Central memory CD4-positive, alpha-beta T cell (primary cell): ENCODE measurements around the gene C3orf20.
"Not testable (repeated sequence)": the region's sequence is repeated elsewhere in the genome, so short reads cannot be mapped to it uniquely, and the experiment has no call there.

Experiments
- DNase-seq: peaks from one replicate; pipeline ENCODE4 v3.0.0; 2022

The C3orf20 gene

DNA sequence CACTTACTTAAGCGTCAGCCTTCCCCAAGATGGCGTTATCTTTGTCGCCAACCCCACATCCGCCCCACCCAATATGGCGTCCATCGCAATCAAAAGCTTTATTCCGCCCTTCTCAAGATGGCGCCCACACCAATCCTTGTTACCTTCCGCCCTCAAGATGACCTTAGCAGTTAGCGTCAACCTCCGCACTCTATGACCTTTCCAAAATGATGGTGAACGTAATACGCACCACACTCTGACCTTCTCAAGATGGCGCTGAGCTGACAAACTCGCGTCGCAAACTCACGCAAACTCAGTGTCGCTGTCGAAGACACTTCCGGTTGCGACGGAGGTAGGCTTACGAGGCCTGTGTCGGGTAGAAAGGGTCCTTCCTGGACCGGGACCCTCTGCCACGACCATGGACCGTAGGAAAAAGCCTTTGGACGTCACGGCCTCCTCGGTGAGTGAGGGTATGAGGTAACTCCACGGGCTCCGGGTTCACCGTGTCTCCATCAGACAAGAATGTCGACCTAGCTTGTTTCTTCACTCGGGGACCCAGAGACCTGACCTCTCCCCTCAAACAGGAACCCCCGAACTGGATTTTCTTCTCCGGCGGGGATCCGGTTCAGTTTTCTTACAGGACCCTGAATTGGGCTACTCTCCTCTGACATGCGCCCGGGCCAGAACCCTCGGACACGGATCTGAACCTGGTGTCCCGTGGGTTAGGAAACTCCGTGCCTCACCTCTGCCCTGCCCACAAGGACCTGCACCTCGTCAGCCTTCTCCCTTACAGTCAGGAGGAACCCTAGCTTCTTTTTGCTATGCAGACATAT is 23.3 kb upstream of the C3orf20 start, which contains the start of gene CCDC174:
Gene CCDC174, plus strand, starts transcription at position 323 of the 812 bp plus-strand sequence. Its CDS starts 75 bp downstream, at position 398.
- DNase-seq, result peak; percentile 98

DNA sequence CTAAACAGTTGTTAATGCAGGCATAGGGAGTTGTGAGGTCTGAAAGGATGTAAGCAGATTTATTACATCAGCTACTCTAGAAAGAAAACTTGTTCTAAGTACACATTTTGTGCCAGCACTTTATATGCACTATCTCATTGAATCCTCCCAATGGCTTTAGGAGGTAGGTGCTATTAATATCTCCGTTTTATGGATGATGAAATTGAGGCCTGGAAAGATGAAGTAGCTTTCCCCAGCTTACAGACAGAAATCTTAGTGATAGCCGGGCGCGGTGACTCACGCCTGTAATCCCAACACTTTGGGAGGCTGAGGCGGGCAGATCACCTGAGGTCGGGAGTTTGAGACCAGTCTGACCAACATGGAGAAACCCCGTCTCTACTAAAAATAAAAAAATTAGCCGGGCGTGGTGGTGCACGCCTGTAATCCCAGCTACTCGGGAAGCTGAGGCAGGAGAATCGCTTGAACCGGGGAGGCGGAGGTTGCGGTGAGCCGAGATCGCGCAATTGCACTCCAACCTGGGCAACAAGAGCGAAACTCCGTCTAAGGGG is 22.5 kb upstream of the C3orf20 start:
- not testable (repeated sequence) for DNase-seq

DNA sequence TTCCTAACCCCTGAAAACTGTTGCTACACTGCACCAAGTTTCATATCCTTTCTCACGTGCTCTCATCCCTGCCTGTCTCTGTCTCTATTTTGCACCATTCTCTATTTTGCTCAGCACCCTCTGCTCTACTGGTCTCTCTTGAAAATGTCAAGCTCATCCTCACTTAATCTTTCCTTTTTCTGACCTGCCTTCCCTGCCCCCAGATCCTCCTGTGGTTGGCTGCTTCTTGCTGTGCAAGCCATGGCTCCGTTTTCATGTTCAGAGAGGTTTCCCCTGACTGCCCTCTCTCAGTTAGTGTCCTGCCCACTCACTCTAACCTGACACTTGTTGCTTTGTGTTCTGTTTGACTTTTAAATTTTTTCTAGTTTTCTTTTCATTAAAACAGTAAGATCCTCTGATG is 17.4 kb upstream of the C3orf20 start:
- no peak for DNase-seq

DNA sequence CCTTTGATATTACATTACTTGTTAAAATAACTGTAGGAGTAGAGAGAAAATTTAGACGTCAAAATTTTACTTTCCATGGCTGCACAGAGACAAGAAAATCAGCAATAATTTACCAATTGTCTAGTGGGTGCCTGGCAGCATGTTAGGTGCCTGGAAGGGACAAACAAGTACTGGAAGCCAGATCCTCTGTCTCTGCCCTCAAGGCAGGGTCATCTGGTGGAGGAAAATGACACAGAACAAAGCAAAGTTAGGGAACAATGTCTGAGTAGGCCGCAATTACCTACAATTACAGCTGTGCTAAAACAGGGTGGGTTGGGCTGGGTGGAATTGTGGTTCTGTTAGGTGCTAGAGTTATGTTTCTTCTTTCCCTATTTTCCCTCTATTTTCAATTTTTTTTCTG is 16.0 kb upstream of the C3orf20 start:
- DNase-seq, result no peak

DNA sequence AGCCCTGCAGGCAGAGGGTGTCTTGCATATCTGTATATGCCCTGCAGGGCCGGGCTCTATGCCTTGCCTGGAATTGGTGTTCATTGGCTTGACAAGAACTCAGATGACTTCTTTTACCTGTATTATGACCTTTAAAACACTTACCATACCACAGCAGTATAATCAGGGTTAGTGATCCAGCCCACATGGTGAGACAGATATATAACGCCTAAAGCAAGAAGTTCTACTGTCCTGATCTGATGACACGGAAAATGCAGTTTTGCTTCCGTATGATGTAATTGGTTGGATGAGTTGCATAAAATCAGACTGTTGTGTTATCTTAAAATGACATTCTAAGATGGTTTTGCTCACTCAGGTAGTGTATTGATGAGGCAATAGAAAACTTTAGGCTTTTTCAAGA is 14.0 kb upstream of the C3orf20 start:
- DNase-seq, result no peak

DNA sequence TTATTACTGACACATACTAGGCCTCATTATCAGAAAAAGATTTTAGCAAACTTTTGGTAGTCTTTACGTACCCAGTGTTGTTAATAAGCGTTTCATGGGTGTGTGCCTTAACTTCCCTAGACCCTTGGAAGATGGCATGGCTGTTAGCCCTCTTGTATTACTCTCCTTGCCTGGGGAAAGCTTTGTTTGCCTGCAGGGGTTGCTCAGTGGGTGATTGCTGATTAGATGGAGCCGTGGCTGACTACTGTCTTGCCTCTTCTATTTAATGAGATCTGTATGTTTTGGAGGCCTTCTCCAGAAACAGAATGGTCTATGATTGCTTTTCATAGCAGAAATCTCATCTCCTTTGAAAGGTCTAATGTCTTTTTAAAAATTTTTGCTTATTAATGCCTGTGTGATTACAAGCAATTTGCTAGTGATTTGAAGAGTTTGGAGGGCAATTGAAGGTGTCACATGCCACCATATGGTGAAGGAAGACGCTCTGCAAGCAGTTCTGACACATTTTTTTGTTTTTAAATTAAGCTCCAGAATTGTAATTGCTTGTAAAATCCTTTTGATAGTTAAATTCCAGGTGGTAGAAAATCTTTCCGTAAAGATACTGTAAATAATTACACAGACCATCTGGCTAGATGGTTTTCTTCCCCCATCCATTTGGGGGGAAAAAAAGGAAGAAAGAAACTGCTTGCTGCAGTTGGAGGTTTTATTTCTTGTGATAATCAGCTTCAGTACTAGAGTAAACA is 11.4 kb upstream of the C3orf20 start:
- no peak for DNase-seq

DNA sequence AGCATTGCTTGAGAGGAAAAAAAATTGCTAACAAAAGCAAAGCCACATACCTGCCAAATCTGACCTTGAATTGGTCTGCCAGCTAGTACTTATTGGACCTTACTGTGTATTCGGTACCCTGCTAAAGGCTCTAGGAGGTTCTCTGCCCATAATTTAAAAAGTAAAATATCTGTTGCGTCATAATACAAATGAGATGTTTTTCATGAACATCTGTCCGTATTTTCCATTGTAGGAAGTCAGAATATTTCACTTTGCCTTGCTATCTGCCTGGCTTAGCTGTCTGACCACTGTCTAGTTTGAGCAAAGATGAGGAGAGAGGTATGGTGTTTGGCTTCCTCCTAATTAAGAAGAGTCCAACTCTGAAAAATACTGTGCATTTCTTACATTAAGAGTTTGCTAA is 10.8 kb upstream of the C3orf20 start:
- DNase-seq, result no peak

DNA sequence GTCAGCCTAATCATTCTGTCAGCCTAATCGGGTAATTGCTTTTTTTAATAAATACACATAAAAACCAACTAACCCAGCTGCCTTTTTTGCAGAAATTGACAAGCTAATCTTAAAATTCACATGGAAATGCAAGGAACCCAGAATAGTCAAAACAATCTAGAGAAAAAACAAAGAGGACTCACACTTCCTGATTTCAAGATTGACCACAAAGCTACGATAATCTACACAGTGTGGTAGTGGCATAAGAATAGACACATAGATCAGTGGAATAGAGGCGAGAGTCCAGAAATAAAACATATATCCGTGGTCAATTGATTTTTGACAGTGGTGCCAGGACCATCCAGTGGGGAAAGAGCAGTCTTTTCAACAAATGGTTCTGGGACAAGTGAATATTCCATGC is 2.4 kb upstream of the C3orf20 start:
- no peak for DNase-seq

DNA sequence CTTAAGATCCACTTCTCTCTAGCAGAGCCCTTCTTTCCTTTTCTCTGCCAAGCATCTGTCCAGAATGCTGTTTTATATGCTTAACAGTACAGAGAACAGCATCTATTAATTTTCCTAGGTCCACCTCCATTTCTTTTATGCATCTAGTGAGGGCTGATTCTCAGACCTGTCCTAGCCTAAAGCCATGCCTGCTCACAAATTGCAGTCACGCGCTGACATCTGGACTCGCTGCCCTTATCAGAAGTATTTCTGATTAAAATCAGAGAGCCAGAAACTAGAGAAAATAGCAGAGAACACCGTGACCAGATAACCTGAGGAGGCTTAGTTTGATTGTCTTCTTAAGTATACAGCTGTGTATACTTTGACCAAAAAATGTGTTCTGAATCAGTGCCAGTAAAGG is 1.9 kb downstream of the C3orf20 start:
- no peak for DNase-seq

DNA sequence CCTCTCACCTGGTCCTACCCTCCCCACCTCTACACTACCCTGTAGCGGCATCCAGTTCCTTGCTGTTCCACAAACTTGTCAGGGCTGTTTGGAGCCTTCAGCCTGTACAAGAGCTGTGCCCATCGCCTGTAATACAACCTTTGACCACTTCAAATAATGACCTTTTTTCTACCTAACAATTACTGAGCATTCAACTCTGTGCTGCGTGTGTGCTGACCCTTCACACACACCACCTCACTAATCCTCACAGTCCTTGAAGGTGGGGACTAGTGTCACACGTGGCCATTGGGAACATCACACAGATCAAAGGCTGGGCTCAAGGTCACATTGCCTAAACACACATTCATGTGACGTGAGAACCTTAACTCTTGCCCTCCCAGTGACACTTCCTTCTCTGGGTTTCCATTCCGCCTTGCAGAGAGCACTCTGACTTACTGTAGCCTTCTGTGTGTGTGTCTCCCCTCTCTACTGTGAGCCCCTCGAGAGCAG is 3.1 kb downstream of the C3orf20 start:
- no peak for DNase-seq

DNA sequence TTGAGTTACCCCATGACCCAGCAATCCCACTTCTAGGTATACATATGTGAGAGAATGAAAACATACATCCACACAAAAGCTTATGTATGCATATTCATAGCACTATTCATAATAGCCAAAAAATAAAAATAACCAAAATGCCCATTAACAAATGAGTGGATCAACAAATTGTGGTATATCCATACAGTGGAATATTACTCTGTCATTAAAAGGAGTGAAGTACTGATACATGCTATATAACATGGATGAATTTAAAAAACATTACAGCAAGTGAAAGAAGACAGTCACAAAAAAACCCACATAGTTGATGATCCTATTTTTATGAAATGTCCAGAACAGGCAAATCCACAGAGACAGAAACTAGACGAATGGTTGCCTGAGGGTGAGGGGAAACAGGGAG is 5.2 kb downstream of the C3orf20 start:
- no peak for DNase-seq

DNA sequence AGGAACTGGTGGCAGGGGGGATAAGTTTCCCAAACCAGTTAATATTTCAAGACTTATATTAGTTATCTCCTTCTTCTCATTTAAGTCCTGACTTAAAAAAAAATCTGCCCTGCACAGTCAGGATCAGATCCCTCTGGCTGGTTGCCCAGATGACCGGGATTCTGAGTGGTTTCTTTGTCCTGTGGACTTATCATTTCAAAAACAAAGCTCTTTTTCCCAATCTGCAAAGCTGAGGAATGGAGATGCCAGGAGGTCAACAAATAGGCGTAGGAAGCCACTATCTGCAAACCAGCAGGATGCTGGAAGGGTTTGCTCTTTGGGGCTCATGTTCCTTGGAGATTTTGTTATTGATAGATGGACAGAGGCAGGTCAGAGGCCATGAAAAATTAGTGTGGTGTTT is 5.8 kb downstream of the C3orf20 start:
- DNase-seq, result no peak

DNA sequence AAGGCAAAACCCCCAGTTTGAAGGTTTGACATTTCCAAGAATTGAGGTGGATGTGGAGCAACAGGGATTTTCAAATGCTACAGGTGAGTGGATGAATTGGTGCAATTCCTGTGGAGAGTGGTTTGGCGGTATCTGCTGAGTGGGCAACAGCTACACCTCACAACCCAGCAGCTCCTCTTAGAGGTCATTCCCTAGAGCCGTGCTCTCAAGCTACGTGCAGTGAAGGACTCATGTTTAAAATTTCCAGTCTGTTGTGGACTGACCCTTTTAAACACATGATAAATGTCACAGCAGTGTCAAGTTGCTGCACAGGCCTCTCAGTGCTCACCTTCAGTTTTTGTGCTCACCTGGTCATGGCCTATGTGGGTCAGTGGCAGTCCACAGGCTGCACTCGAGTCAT is 9.5 kb downstream of the C3orf20 start:
- DNase-seq, result no peak

DNA sequence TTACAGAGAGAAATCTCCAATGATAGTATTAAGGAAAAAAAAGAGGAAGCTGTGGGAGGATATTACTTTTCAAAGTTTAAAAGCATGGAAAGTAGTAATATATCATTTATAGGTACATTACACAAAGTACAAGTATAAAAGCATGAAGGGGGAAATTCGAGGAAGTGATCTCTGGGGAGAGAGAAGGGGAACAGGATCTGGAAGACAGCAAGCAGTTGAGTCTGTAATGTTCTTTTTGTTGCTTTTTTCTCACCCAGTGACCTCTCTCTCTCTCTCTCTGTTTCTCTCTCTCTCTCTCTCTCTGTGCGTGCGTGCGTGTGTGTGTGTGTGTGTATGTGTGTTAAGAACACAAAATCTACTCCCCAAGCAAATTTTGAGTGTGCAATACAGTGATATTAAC is 10.2 kb downstream of the C3orf20 start:
- DNase-seq, result no peak

DNA sequence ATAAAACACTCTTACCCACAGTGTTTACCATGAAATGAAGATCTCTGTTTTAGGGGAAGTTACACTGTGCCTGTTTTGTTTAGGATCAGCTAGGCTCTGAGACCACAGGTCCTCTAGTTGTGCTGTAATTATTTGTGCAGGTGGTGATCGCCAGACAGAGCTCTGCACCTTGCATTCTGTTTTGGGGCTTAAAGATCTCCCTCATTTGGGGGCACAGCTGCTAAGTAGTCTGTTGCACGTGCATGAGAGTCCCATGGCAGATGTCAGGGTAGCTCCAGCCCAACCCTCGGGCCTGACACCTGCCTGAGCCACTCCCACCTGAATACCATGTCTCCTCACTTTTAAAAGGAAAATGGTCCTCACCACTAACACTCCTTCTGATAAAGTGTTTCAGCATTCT is 12.4 kb downstream of the C3orf20 start:
- DNase-seq, result no peak

DNA sequence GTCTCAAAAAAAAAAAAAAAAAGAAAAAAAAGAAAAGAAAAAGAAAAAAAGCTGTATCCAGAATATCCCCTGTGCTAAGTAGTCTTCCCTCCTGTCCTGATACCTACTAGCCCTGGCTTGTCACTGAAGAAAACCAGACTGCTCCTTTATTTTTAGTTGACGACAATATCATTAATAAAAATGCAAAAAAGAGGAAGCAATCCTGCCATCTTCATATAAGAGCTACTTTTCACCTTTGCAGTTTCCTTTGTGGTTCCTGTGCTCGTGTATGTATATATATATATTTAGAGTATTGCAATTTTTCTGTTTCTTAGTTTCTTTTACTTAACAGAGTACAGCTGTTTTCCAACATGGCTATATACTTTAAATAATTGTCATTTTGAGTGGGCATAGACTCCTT is 13.6 kb downstream of the C3orf20 start:
- DNase-seq, result no peak

DNA sequence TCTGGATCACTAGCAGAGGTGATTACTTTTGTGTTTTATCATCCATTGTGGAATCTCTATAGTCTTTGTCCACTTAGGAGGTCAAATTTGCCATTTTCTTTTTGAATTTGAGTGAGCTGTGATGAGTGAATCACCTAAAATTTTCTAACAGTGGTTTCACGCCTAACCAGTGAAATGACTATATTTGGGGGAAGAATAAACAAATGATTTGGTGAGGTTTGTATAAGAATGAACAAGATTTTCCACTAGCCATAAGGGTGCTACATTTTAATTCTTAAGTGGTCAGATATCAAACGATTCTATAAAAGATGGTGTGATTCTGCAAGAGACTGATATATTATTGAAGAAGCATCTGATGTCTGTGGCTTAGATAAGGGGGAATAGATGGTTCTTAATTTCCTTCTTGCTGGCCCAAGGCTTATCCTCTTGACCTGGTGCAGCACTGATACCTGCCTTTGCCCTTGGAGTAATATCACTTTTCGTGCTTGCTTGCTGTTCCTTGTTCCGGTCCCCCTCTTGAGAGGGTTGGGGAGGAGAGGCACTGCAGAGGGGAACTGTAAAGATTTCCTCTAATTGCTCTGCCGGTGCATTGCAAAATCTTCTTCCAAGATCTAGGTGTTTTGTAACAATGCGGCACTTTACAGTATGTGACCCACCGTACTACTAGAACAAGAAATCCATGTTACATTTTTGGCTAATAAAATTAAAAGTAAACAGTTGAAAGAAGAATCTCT is 14.5 kb downstream of the C3orf20 start:
- no peak for DNase-seq

DNA sequence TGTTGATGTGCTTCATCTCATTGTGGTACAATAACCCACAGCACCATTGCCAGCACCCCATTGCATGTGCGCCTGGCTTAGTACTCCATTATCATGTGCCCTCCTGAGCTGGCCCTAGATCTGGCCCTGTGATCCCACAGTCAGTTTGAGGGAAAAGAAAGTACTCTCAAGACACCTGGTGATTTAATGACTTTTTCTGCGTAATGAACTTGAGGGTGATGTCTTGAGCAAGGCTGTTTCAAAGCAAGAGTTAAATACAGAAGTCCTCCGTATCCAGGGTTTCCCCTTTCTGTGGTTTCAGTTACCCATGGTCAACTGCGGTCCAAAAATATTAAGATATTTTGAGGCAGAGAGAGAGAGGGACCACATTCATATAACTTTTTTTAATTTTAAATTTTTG is 16.3 kb downstream of the C3orf20 start:
- DNase-seq, result no peak

DNA sequence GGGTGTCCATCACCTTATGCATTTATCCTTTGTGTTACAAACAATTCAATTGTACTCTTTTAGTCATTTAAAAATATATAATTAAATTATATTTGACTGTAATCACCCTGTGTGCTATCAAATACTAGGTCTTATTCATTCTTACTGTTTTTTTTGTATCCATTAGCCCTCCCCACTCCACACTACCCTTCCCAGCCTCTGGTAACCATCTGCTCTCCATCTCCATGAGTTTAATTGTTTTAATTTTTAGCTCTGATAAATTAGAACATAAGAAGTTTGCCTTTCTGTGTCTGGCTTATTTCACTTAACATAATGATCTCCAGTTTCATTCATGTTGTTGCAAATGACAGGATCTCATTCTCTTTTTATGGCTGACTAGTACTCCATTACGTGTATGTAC is 16.8 kb downstream of the C3orf20 start:
- no peak for DNase-seq

DNA sequence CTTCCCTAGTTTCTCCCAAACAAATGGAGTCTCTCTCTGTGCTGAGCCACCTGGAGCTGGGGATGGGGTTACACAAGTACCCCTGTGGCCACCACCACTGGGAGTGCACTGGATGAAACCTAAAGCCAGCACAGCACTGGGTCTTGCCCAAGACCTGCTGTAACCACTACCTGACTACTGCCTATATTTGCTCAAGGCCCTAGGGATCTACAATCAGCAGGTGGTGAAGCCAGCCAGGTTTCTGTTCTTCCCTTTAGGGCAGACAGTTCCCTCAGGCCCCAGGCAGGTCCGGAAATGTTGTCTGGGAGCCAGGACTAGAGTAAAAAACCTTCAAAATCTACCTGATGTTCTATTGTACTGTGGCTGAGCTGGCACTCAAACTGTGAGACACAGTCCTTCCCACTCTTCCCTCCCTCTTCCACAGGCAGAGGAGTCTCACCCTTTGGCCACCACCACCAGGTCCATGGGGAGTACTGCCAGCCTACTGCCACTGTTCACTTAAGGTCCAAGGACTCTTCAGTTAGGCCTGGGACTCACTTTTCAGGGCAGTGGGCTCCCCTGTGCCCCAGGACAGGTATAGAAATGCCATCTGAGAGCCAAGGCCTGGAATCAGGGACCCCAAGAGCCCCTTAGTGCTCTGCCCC is 23.8 kb downstream of the C3orf20 start:
- DNase-seq, result no peak

DNA sequence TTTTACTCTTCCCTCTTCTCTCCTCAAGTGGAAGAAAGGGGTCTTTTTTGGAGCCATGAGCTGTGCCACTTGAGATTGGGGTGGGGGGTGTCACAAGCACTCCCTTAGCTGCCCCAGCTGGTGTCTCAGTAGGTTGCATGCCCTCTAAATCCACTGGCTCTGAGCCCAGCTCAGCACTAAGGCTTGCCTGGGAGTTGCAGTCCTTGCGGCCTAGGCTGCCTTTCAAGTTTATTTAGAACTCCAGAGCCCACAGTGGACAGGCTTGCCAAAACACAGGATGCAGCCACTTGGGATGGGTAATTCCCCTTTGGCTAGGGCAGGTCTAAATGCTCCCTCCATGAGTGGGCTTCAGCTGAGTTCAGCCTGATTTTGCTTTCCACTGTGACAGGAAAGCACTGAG is 24.7 kb downstream of the C3orf20 start:
- no peak for DNase-seq

DNA sequence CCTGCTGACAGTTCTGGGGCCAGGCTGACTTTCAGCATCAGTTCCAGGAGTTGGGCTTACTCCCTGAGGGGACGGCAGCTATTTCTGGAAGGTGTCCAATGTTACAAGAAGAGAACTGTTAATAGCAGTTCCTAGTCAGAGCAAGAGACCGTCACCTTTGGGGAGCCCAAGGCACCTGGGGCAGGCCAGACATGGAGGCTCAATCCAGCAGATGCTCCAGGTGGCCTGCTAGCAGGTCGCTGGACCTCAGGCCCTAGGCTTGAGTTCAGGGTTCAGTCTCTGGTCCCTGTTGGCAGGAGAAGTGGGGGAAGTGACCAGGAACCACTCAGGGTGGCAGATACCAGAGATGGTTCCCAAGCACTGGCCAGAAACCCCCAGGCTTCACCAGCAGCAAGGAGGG is 25.9 kb downstream of the C3orf20 start:
- DNase-seq, result no peak

DNA sequence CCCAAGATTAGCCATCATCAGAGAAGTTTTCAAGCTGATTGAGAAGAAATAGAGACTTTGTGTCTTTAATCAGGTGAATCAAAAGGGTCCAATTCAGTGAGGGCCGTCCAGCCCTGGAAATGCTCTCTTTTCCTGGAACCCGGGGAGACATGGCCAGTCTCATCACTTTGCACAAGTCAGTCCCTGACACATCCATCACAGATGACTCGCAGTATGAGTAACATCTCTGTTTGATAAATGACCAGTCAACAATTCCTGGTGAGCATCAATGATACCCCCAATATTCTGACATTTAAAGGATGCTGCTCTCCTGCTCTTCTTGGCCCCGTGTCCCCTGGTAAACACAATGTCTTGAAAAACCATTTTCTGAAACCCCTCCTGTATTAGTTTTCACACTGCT is 26.7 kb downstream of the C3orf20 start:
- no peak for DNase-seq
